ENCODE data around the gene ECPAS.

The ECPAS gene

GRCh38 chr9:111475195-111475594, 9.0 kb downstream of the ECPAS start:
- Histone ChIP-seq H3K4me1 (ENCODE audit: control insufficient read depth in 1 of 2, insufficient read depth in 2 of 2, low read length in 2 of 2) (peaks cover 3 to 18% of the 10 kb centered on the region in 2 donors), H3K9me3 (ENCODE audit: control insufficient read depth in 1 of 2, low read length in 2 of 2) (no peaks in the 10 kb centered on the region), H3K27me3 (ENCODE audit: control insufficient read depth in 1 of 2, insufficient read depth in 2 of 2, low read length in 2 of 2) (no peaks in the 10 kb centered on the region), H3K9ac (ENCODE audit: low read depth in 1 of 2, low read length in 2 of 2) (no peak overlapping the region), H3K36me3 (ENCODE audit: control insufficient read depth in 1 of 2, insufficient read depth in 2 of 2, low read length in 2 of 2) (no peaks in the 10 kb centered on the region), H3K4me3 (ENCODE audit: low read depth in 1 of 2, low read length in 2 of 2) (no peak overlapping the region), H3K27ac (ENCODE audit: low read depth, low read length) (no peak overlapping the region)

GRCh38 chr9:111474385-111474784, 9.8 kb downstream of the ECPAS start:
- Histone ChIP-seq H3K9ac (ENCODE audit: low read depth in 1 of 2, low read length in 2 of 2) (no peak overlapping the region), H3K4me1 (ENCODE audit: control insufficient read depth in 1 of 2, insufficient read depth in 2 of 2, low read length in 2 of 2) (peaks cover 3 to 18% of the 10 kb centered on the region in 2 donors), H3K9me3 (ENCODE audit: control insufficient read depth in 1 of 2, low read length in 2 of 2) (no peaks in the 10 kb centered on the region), H3K36me3 (ENCODE audit: control insufficient read depth in 1 of 2, insufficient read depth in 2 of 2, low read length in 2 of 2) (no peaks in the 10 kb centered on the region), H3K27ac (ENCODE audit: low read depth, low read length) (no peak overlapping the region), H3K4me3 (ENCODE audit: low read depth in 1 of 2, low read length in 2 of 2) (no peak overlapping the region), H3K27me3 (ENCODE audit: control insufficient read depth in 1 of 2, insufficient read depth in 2 of 2, low read length in 2 of 2) (no peaks in the 10 kb centered on the region)

GRCh38 chr9:111467778-111468367, 16.3 kb downstream of the ECPAS start:
- Histone ChIP-seq H3K27me3 (ENCODE audit: control insufficient read depth in 1 of 2, insufficient read depth in 2 of 2, low read length in 2 of 2) (no peaks in the 10 kb centered on the region), H3K9ac (ENCODE audit: low read depth in 1 of 2, low read length in 2 of 2) (no peak overlapping the region), H3K36me3 (ENCODE audit: control insufficient read depth in 1 of 2, insufficient read depth in 2 of 2, low read length in 2 of 2) (no peaks in the 10 kb centered on the region), H3K4me3 (ENCODE audit: low read depth in 1 of 2, low read length in 2 of 2) (no peak overlapping the region), H3K27ac (ENCODE audit: low read depth, low read length) (no peak overlapping the region), H3K4me1 (ENCODE audit: control insufficient read depth in 1 of 2, insufficient read depth in 2 of 2, low read length in 2 of 2) (peaks cover 8 to 24% of the 10 kb centered on the region in 2 donors), H3K9me3 (ENCODE audit: control insufficient read depth in 1 of 2, low read length in 2 of 2) (no peaks in the 10 kb centered on the region)

- Histone ChIP-seq H3K9ac (ENCODE audit: low read depth in 1 of 2, low read length in 2 of 2) (no peak overlapping the region), H3K27me3 (ENCODE audit: control insufficient read depth in 1 of 2, insufficient read depth in 2 of 2, low read length in 2 of 2) (no peaks in the 10 kb centered on the region), H3K4me3 (ENCODE audit: low read depth in 1 of 2, low read length in 2 of 2) (no peak overlapping the region), H3K9me3 (ENCODE audit: control insufficient read depth in 1 of 2, low read length in 2 of 2) (peaks cover 3 to 4% of the 10 kb centered on the region in 2 donors), H3K27ac (ENCODE audit: low read depth, low read length) (no peak overlapping the region), H3K4me1 (ENCODE audit: control insufficient read depth in 1 of 2, insufficient read depth in 2 of 2, low read length in 2 of 2) (peaks cover 23 to 36% of the 10 kb centered on the region in 2 donors), H3K36me3 (ENCODE audit: control insufficient read depth in 1 of 2, insufficient read depth in 2 of 2, low read length in 2 of 2) (no peaks in the 10 kb centered on the region)
These were observed 21.1 kb downstream of the ECPAS start for GRCh38 chr9:111463048-111463447.

GRCh38 chr9:111458139-111459009, 25.8 kb downstream of the ECPAS start:
- Histone ChIP-seq H3K27me3 (ENCODE audit: control insufficient read depth in 1 of 2, insufficient read depth in 2 of 2, low read length in 2 of 2) (no peaks in the 10 kb centered on the region), H3K4me3 (ENCODE audit: low read depth in 1 of 2, low read length in 2 of 2) (no peak overlapping the region), H3K27ac (ENCODE audit: low read depth, low read length) (no peak overlapping the region), H3K9me3 (ENCODE audit: control insufficient read depth in 1 of 2, low read length in 2 of 2) (peaks cover 3 to 4% of the 10 kb centered on the region in 2 donors), H3K4me1 (ENCODE audit: control insufficient read depth in 1 of 2, insufficient read depth in 2 of 2, low read length in 2 of 2) (peaks cover 38 to 52% of the 10 kb centered on the region in 2 donors), H3K36me3 (ENCODE audit: control insufficient read depth in 1 of 2, insufficient read depth in 2 of 2, low read length in 2 of 2) (no peaks in the 10 kb centered on the region), H3K9ac (ENCODE audit: low read depth in 1 of 2, low read length in 2 of 2) (no peak overlapping the region)

- no peaks in the 10 kb centered on the region for H3K27me3 ChIP-seq (ENCODE audit: control insufficient read depth in 1 of 2, insufficient read depth in 2 of 2, low read length in 2 of 2)
- no peak overlapping the region for H3K4me3 ChIP-seq (ENCODE audit: low read depth in 1 of 2, low read length in 2 of 2)
- H3K9me3 ChIP-seq (ENCODE audit: control insufficient read depth in 1 of 2, low read length in 2 of 2), result peaks cover 2 to 3% of the 10 kb centered on the region in 2 donors
- no peaks in the 10 kb centered on the region for H3K36me3 ChIP-seq (ENCODE audit: control insufficient read depth in 1 of 2, insufficient read depth in 2 of 2, low read length in 2 of 2)
- H3K4me1 ChIP-seq (ENCODE audit: control insufficient read depth in 1 of 2, insufficient read depth in 2 of 2, low read length in 2 of 2), result peaks cover 31 to 43% of the 10 kb centered on the region in 2 donors
- no peak overlapping the region for H3K9ac ChIP-seq (ENCODE audit: low read depth in 1 of 2, low read length in 2 of 2)
- peak overlapping the region; percentile 18 for H3K27ac ChIP-seq (ENCODE audit: low read depth, low read length)
These were observed 27.7 kb downstream of the ECPAS start for GRCh38 chr9:111456529-111456928.

GRCh38 chr9:111455638-111456037, 28.5 kb downstream of the ECPAS start:
- H3K9ac ChIP-seq (ENCODE audit: low read depth in 1 of 2, low read length in 2 of 2), result no peak overlapping the region
- H3K9me3 ChIP-seq (ENCODE audit: control insufficient read depth in 1 of 2, low read length in 2 of 2), result no peaks in the 10 kb centered on the region
- no peak overlapping the region for H3K27ac ChIP-seq (ENCODE audit: low read depth, low read length)
- H3K4me1 ChIP-seq (ENCODE audit: control insufficient read depth in 1 of 2, insufficient read depth in 2 of 2, low read length in 2 of 2), result peaks cover 31 to 40% of the 10 kb centered on the region in 2 donors
- H3K4me3 ChIP-seq (ENCODE audit: low read depth in 1 of 2, low read length in 2 of 2), result no peak overlapping the region
- no peaks in the 10 kb centered on the region for H3K36me3 ChIP-seq (ENCODE audit: control insufficient read depth in 1 of 2, insufficient read depth in 2 of 2, low read length in 2 of 2)
- H3K27me3 ChIP-seq (ENCODE audit: control insufficient read depth in 1 of 2, insufficient read depth in 2 of 2, low read length in 2 of 2), result no peaks in the 10 kb centered on the region

- Histone ChIP-seq H3K9me3 (ENCODE audit: control insufficient read depth in 1 of 2, low read length in 2 of 2) (no peaks in the 10 kb centered on the region), H3K36me3 (ENCODE audit: control insufficient read depth in 1 of 2, insufficient read depth in 2 of 2, low read length in 2 of 2) (peaks cover 0 to 6% of the 10 kb centered on the region in 2 donors), H3K27ac (ENCODE audit: low read depth, low read length) (no peak overlapping the region), H3K4me1 (ENCODE audit: control insufficient read depth in 1 of 2, insufficient read depth in 2 of 2, low read length in 2 of 2) (peaks cover 31 to 34% of the 10 kb centered on the region in 2 donors), H3K4me3 (ENCODE audit: low read depth in 1 of 2, low read length in 2 of 2) (no peak overlapping the region), H3K27me3 (ENCODE audit: control insufficient read depth in 1 of 2, insufficient read depth in 2 of 2, low read length in 2 of 2) (no peaks in the 10 kb centered on the region), H3K9ac (ENCODE audit: low read depth in 1 of 2, low read length in 2 of 2) (no peak overlapping the region)
These were observed 29.4 kb downstream of the ECPAS start for GRCh38 chr9:111454751-111455150.

- Histone ChIP-seq H3K4me1 (ENCODE audit: control insufficient read depth in 1 of 2, insufficient read depth in 2 of 2, low read length in 2 of 2) (peaks cover 4 to 6% of the 10 kb centered on the region in 2 donors), H3K27ac (ENCODE audit: low read depth, low read length) (no peak overlapping the region), H3K9ac (ENCODE audit: low read depth in 1 of 2, low read length in 2 of 2) (no peak overlapping the region), H3K4me3 (ENCODE audit: low read depth in 1 of 2, low read length in 2 of 2) (no peak overlapping the region), H3K9me3 (ENCODE audit: control insufficient read depth in 1 of 2, low read length in 2 of 2) (no peaks in the 10 kb centered on the region), H3K36me3 (ENCODE audit: control insufficient read depth in 1 of 2, insufficient read depth in 2 of 2, low read length in 2 of 2) (peaks cover 3 to 12% of the 10 kb centered on the region in 2 donors), H3K27me3 (ENCODE audit: control insufficient read depth in 1 of 2, insufficient read depth in 2 of 2, low read length in 2 of 2) (no peaks in the 10 kb centered on the region)
These were observed 32.6 kb downstream of the ECPAS start for GRCh38 chr9:111451570-111451969.

GRCh38 chr9:111450124-111450523, 34.1 kb downstream of the ECPAS start:
- no peak overlapping the region for H3K27ac ChIP-seq (ENCODE audit: low read depth, low read length)
- H3K4me1 ChIP-seq (ENCODE audit: control insufficient read depth in 1 of 2, insufficient read depth in 2 of 2, low read length in 2 of 2), result no peaks in the 10 kb centered on the region
- no peak overlapping the region for H3K4me3 ChIP-seq (ENCODE audit: low read depth in 1 of 2, low read length in 2 of 2)
- peaks cover 10 to 19% of the 10 kb centered on the region in 2 donors for H3K36me3 ChIP-seq (ENCODE audit: control insufficient read depth in 1 of 2, insufficient read depth in 2 of 2, low read length in 2 of 2)
- H3K9ac ChIP-seq (ENCODE audit: low read depth in 1 of 2, low read length in 2 of 2), result no peak overlapping the region
- no peaks in the 10 kb centered on the region for H3K27me3 ChIP-seq (ENCODE audit: control insufficient read depth in 1 of 2, insufficient read depth in 2 of 2, low read length in 2 of 2)
- no peaks in the 10 kb centered on the region for H3K9me3 ChIP-seq (ENCODE audit: control insufficient read depth in 1 of 2, low read length in 2 of 2)

All from duodenal mucosa (tissue), 2 donors.